Vagina (tissue), 2 donors: ENCODE data around the gene CFAP99.

ENCODE experiments used
- CTCF ChIP-seq, 3 experiments: fragments of 450-650 bp in 2 of 3; fragments of 200-600 bp in 1 of 3; sonication (generic) in 1 of 3; IDR thresholded peaks; one replicate each; pipeline ENCODE4 v1.5.1; 2017 to 2019; ENCODE audit warnings: antibody characterized with exemption in 3 of 3, mild to moderate bottlenecking in 2 of 3, moderate library complexity in 2 of 3
- POLR2A ChIP-seq, 2 donors: fragments of 450-650 bp; IDR thresholded peaks; one replicate each; pipeline ENCODE4 v1.6.1; 2017; ENCODE audit warnings: antibody characterized with exemption in 2 of 2, mild to moderate bottlenecking in 2 of 2, moderate library complexity in 2 of 2
- POLR2AphosphoS5 ChIP-seq, 2 donors: sonication (generic); formaldehyde crosslinking; IDR thresholded peaks; one replicate each; pipeline ENCODE4 v1.9.0; 2017; ENCODE audit warnings: antibody characterized with exemption in 2 of 2, mild to moderate bottlenecking in 2 of 2, low read depth in 1 of 2; ENCODE audit not compliant: insufficient read depth in 1 of 2

GRCh38 chr4:2401610-2401983, 17.2 kb upstream of the CFAP99 start:
- TF ChIP-seq CTCF (IDR thresholded peaks at IDR 0.05) (no peak), POLR2AphosphoS5 (IDR thresholded peaks at IDR 0.05; ENCODE audit: insufficient read depth in 1 of 2, low read depth in 1 of 2) (no peak), POLR2A (IDR thresholded peaks at IDR 0.05) (no peak)
